Measurements from ENCODE around the gene FOXO3.
"Not testable (repeated sequence)": the region's sequence is repeated elsewhere in the genome, so short reads cannot be mapped to it uniquely, and the experiment has no call there.

Gene FOXO3

GRCh38 chr6:108658785-108659184 is 98.1 kb downstream of the FOXO3 start:
- DNase-seq (ENCODE audit: low read depth), result not testable (repeated sequence)

GRCh38 chr6:108660251-108660650 is 99.5 kb downstream of the FOXO3 start:
- DNase-seq (ENCODE audit: low read depth), result no peak

GRCh38 chr6:108661430-108661829 is 100.7 kb downstream of the FOXO3 start:
- DNase-seq (ENCODE audit: low read depth), result no peak

GRCh38 chr6:108661982-108662381 is 101.3 kb downstream of the FOXO3 start:
- no peak for DNase-seq (ENCODE audit: low read depth)

GRCh38 chr6:108662702-108663101 is 102.0 kb downstream of the FOXO3 start:
- DNase-seq (ENCODE audit: low read depth), result no peak

GRCh38 chr6:108663494-108664064 is 102.9 kb downstream of the FOXO3 start:
- not testable (repeated sequence) for DNase-seq (ENCODE audit: low read depth)

GRCh38 chr6:108665495-108666196 is 104.9 kb downstream of the FOXO3 start:
- DNase-seq (ENCODE audit: low read depth), result no peak

GRCh38 chr6:108666656-108667260 is 106.0 kb downstream of the FOXO3 start:
- no peak for DNase-seq (ENCODE audit: low read depth)

- no peak for DNase-seq (ENCODE audit: low read depth)
Observed at GRCh38 chr6:108667993-108668392, 107.3 kb downstream of the FOXO3 start.

- no peak for DNase-seq (ENCODE audit: low read depth)
Observed at GRCh38 chr6:108669673-108670072, 109.0 kb downstream of the FOXO3 start.

GRCh38 chr6:108671175-108671574 is 110.5 kb downstream of the FOXO3 start:
- DNase-seq (ENCODE audit: low read depth), result no peak

GRCh38 chr6:108671790-108672189 is 111.1 kb downstream of the FOXO3 start:
- no peak for DNase-seq (ENCODE audit: low read depth)

GRCh38 chr6:108672641-108673040 is 111.9 kb downstream of the FOXO3 start:
- DNase-seq (ENCODE audit: low read depth), result no peak

- no peak for DNase-seq (ENCODE audit: low read depth)
Observed at GRCh38 chr6:108673153-108673552, 112.4 kb downstream of the FOXO3 start.

GRCh38 chr6:108673602-108674001 is 112.9 kb downstream of the FOXO3 start:
- no peak for DNase-seq (ENCODE audit: low read depth)

- no peak for DNase-seq (ENCODE audit: low read depth)
Observed at GRCh38 chr6:108675226-108676200, 114.8 kb downstream of the FOXO3 start.

- no peak for DNase-seq (ENCODE audit: low read depth)
Observed at GRCh38 chr6:108676555-108676954, 115.8 kb downstream of the FOXO3 start.

GRCh38 chr6:108677357-108677756 is 116.6 kb downstream of the FOXO3 start:
- no peak for DNase-seq (ENCODE audit: low read depth)

- no peak for DNase-seq (ENCODE audit: low read depth)
Observed at GRCh38 chr6:108677894-108678293, 117.2 kb downstream of the FOXO3 start.

GRCh38 chr6:108680314-108680713 is 119.6 kb downstream of the FOXO3 start:
- DNase-seq (ENCODE audit: low read depth), result not testable (repeated sequence)

- DNase-seq (ENCODE audit: low read depth), result not testable (repeated sequence)
Observed at GRCh38 chr6:108681721-108682120, 121.0 kb downstream of the FOXO3 start.
